ENCODE data around the gene SPOCK2. TPM values are rescaled to one million over a fixed set of nuclear protein-coding genes. Genes with fewer than 3 reads are reported as not detected.
A peak's percentile ranks its signal among the peaks of the same experiment; 100 is the strongest.

The SPOCK2 gene
- total and polyA plus RNA-seq, 2 of the 13 experiments (the other 11 are each of a cell fraction or from before 2014, with no cell fraction given), result 8.6 to 30.6 TPM

DNA sequence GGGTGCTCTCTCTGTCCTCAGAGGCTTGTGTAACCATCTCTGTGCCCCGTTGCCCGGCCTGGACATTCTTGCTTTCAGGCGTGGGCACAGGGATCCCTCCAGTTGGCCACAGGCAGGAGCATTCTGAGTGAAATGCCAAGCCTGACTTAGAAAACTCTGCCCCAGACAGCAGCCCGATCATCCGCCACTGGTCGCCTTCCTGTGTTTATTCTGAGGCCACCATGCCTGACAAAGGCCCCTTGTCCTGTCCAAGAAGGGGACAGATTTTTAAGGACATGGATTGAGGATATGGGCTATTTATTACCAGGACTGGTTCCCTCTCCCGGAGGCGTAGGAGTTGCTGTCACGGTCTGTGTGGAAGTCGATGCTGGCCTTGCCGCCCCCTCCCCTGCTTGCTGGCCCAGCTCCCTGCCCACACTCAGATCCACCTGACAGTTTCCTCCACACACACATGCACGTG lies 54.3 kb downstream of the SPOCK2 start (continued):
- TF ChIP-seq ZNF282 (IDR thresholded peaks at IDR 0.05; ENCODE audit: partially characterized antibody) (no peak), ZSCAN22 (CRISPR knock-in tag; IDR thresholded peaks at IDR 0.05) (no peak), BORCS8-MEF2B (CRISPR knock-in tag; IDR thresholded peaks at IDR 0.05) (no peak), MZF1 (CRISPR knock-in tag; IDR thresholded peaks at IDR 0.05; ENCODE audit: borderline replicate concordance) (no peak), HDAC2 (CRISPR knock-in tag; IDR thresholded peaks at IDR 0.05) (0 out of 2 replicates have a peak, but pooled peaks have one; percentile 32), EEA1 (CRISPR knock-in tag; IDR thresholded peaks at IDR 0.05; ENCODE audit: borderline replicate concordance) (no peak), ZFP36L1 (CRISPR knock-in tag; IDR thresholded peaks at IDR 0.05) (no peak), HNF4G (IDR thresholded peaks at IDR 0.05; ENCODE audit: borderline replicate concordance, low read depth, low read length) (no peak), HNF4G (CRISPR knock-in tag; IDR thresholded peaks at IDR 0.05; ENCODE audit: borderline replicate concordance, low read depth) (no peak), MXD4 (CRISPR knock-in tag; IDR thresholded peaks at IDR 0.05) (no peak), KDM5B (CRISPR knock-in tag; IDR thresholded peaks at IDR 0.05; ENCODE audit: borderline replicate concordance) (peak; percentile 23; the same call in 1 of the 2 replicates), ZNF562 (CRISPR knock-in tag; IDR thresholded peaks at IDR 0.05; ENCODE audit: borderline replicate concordance) (no peak), ZFY (CRISPR knock-in tag; IDR thresholded peaks at IDR 0.05) (peak; percentile 29; the same call in 1 of the 2 replicates), THYN1 (CRISPR knock-in tag; IDR thresholded peaks at IDR 0.05; ENCODE audit: borderline replicate concordance, low read depth) (no peak), ATF7 (IDR thresholded peaks at IDR 0.05) (no peak), ATF7 (CRISPR knock-in tag; IDR thresholded peaks at IDR 0.05) (no peak), ETV5 (CRISPR knock-in tag; IDR thresholded peaks at IDR 0.05; ENCODE audit: borderline replicate concordance) (no peak)
- TF ChIP-seq, protein P1, sequence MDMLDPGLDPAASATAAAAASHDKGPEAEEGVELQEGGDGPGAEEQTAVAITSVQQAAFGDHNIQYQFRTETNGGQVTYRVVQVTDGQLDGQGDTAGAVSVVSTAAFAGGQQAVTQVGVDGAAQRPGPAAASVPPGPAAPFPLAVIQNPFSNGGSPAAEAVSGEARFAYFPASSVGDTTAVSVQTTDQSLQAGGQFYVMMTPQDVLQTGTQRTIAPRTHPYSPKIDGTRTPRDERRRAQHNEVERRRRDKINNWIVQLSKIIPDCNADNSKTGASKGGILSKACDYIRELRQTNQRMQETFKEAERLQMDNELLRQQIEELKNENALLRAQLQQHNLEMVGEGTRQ (IDR thresholded peaks at IDR 0.05; ENCODE audit: low read depth, low read length), result no peak
- TF ChIP-seq, protein P1 (CRISPR knock-in tag; IDR thresholded peaks at IDR 0.05; ENCODE audit: borderline replicate concordance), result no peak
- TF ChIP-seq, protein P2, sequence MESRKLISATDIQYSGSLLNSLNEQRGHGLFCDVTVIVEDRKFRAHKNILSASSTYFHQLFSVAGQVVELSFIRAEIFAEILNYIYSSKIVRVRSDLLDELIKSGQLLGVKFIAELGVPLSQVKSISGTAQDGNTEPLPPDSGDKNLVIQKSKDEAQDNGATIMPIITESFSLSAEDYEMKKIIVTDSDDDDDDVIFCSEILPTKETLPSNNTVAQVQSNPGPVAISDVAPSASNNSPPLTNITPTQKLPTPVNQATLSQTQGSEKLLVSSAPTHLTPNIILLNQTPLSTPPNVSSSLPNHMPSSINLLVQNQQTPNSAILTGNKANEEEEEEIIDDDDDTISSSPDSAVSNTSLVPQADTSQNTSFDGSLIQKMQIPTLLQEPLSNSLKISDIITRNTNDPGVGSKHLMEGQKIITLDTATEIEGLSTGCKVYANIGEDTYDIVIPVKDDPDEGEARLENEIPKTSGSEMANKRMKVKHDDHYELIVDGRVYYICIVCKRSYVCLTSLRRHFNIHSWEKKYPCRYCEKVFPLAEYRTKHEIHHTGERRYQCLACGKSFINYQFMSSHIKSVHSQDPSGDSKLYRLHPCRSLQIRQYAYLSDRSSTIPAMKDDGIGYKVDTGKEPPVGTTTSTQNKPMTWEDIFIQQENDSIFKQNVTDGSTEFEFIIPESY (CRISPR knock-in tag; IDR thresholded peaks at IDR 0.05), result peak; percentile 84
- TF ChIP-seq, protein P3, sequence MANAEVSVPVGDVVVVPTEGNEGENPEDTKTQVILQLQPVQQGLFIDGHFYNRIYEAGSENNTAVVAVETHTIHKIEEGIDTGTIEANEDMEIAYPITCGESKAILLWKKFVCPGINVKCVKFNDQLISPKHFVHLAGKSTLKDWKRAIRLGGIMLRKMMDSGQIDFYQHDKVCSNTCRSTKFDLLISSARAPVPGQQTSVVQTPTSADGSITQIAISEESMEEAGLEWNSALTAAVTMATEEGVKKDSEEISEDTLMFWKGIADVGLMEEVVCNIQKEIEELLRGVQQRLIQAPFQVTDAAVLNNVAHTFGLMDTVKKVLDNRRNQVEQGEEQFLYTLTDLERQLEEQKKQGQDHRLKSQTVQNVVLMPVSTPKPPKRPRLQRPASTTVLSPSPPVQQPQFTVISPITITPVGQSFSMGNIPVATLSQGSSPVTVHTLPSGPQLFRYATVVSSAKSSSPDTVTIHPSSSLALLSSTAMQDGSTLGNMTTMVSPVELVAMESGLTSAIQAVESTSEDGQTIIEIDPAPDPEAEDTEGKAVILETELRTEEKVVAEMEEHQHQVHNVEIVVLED (CRISPR knock-in tag; IDR thresholded peaks at IDR 0.05; ENCODE audit: borderline replicate concordance), result no peak
- TF ChIP-seq, protein P4, sequence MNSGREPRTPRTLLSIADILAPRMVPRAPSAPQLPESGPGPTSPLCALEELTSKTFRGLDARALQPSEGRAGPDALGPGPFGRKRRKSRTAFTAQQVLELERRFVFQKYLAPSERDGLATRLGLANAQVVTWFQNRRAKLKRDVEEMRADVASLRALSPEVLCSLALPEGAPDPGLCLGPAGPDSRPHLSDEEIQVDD (CRISPR knock-in tag; IDR thresholded peaks at IDR 0.05; ENCODE audit: borderline replicate concordance), result no peak
- TF ChIP-seq, protein P5, sequence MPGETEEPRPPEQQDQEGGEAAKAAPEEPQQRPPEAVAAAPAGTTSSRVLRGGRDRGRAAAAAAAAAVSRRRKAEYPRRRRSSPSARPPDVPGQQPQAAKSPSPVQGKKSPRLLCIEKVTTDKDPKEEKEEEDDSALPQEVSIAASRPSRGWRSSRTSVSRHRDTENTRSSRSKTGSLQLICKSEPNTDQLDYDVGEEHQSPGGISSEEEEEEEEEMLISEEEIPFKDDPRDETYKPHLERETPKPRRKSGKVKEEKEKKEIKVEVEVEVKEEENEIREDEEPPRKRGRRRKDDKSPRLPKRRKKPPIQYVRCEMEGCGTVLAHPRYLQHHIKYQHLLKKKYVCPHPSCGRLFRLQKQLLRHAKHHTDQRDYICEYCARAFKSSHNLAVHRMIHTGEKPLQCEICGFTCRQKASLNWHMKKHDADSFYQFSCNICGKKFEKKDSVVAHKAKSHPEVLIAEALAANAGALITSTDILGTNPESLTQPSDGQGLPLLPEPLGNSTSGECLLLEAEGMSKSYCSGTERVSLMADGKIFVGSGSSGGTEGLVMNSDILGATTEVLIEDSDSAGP (CRISPR knock-in tag; IDR thresholded peaks at IDR 0.05; ENCODE audit: borderline replicate concordance), result peak; percentile 59

Data from HepG2 (cell line).